GM18867 (cell line): ENCODE results near the gene LPAR1.
"Not testable (repeated sequence)": the region's sequence is repeated elsewhere in the genome, so short reads cannot be mapped to it uniquely, and the experiment has no call there.

Source experiments
- ATAC-seq: cut with Tn5 transposase; IDR thresholded peaks from one replicate; pipeline ENCODE4 v1.9.1; 2021; ENCODE audit warnings: mild to moderate bottlenecking, moderate library complexity; ENCODE audit not compliant: unreplicated experiment

The LPAR1 gene

GRCh38 chr9:110890416-110890815 is 147.9 kb downstream of the LPAR1 start:
- no peak for ATAC-seq

GRCh38 chr9:110887276-110887675 is 151.0 kb downstream of the LPAR1 start:
- no peak for ATAC-seq

- ATAC-seq = no peak
Observed at GRCh38 chr9:110886832-110887231, 151.4 kb downstream of the LPAR1 start.

GRCh38 chr9:110880189-110880588 is 158.1 kb downstream of the LPAR1 start:
- no peak for ATAC-seq

- ATAC-seq = no peak
Observed at GRCh38 chr9:110877374-110877773, 160.9 kb downstream of the LPAR1 start.

DNA sequence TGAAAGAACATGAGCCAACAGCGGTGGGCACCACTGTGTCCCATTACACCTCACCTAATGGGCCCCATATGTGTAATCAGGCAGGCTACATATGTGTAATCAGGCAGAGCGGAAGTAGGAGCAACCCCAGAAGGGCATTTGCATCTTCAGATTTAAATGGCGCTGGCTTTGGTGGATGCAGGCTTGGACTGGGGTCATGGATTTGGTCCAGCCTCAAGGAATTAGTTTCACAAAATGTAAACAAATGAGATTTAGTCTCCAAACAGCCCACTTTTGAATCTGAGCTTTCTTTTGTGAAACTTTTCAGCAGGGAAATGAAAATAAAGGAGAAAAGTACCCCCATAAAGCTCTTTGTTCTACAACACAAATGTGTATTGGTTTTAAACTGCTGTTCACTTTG is 161.3 kb downstream of the LPAR1 start:
- ATAC-seq = no peak

GRCh38 chr9:110874963-110875674 is 163.2 kb downstream of the LPAR1 start:
- peak; percentile 65 for ATAC-seq

DNA sequence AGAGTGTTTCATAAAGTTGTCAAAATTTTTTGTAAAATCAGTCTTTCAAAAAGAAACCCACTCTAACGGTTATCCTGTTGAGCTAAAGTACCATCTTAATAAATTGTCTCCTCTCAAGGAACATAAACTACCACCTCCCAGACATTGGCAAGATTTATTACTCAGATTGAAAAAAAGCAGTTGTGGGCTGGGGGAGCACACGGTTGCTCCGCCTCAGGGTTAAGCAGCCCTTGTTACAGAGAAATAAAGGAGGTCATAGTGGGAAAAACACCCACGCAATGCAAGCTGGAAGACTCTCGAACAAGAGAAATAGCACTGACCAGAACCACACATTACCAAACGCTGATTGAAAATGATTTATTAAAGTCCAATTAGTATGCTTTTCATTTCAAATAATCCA is 165.3 kb downstream of the LPAR1 start:
- no peak for ATAC-seq

DNA sequence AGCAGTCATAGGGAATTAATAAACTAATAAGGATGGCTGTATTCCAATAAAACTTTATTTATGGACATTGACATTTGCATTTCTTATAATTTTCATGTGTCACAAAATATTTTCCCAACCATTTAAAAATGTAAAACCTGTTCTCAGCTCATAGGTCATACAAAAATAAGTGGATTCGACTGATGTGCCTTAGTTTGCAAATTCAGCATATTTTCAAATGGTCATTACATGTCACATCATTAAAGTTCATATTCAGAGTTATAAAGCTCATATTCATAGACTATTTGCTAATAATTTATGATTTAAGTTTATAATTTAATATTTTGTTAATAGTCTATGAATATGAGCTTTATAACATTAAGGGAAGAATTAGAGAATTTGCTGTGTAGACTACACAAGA is 166.5 kb downstream of the LPAR1 start:
- no peak for ATAC-seq

DNA sequence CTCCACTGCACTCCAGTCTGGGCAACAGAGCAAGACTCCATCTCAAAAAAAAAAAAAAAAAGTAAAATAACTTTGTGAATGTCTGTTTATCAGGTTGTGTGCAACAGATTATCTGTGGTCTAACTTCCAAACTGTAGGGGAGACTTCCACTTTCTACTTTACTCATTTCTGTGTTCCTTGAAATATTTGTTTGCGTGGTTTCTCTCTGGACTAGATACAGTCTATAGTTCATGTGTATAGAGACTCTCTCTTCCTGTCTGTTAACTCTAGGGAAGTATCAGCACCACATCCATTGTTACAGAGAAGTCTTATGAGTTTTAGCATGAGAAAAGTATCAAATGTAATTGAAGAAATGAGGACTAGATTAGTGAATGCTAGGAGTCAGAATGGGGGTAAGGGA is 168.3 kb downstream of the LPAR1 start:
- ATAC-seq = no peak

DNA sequence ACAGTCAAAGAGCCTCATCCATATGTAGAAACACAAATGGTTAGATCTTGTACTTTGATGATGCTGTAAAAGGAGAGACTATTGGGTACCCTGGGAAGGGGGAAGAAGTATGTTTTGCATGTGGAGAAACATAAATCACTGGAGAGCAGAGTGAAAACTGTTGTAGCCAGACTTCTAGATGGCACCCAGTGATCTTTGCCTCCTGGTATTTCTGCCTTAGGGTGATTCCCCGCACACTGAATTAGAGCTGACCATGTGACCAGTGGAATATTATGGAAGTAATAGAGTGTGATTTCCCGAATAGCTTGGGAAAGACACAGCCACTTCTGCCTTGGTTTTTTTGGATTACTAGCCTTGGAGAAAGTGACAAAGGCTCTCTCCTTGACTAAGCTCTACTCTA is 174.3 kb downstream of the LPAR1 start:
- ATAC-seq = no peak

GRCh38 chr9:110861370-110862110 is 176.7 kb downstream of the LPAR1 start:
- not testable (repeated sequence) for ATAC-seq

DNA sequence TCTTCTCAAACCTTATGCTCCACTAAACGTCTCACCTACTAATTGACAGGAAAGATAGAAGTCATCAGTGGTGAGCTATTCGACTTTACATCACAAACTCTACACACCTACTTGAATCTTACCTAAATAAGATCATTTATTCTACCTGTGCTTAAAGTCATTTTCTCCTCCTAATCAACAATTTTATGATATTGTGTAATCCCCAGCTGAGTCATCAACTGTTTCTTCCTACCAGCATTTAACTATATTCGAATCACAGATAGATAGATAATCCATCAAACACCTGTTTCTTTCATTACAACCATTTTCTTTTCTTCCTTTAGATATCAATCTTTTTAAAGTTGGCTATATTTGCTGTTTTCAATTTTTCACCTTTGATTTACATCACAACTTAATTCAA is 181.5 kb downstream of the LPAR1 start:
- no peak for ATAC-seq

DNA sequence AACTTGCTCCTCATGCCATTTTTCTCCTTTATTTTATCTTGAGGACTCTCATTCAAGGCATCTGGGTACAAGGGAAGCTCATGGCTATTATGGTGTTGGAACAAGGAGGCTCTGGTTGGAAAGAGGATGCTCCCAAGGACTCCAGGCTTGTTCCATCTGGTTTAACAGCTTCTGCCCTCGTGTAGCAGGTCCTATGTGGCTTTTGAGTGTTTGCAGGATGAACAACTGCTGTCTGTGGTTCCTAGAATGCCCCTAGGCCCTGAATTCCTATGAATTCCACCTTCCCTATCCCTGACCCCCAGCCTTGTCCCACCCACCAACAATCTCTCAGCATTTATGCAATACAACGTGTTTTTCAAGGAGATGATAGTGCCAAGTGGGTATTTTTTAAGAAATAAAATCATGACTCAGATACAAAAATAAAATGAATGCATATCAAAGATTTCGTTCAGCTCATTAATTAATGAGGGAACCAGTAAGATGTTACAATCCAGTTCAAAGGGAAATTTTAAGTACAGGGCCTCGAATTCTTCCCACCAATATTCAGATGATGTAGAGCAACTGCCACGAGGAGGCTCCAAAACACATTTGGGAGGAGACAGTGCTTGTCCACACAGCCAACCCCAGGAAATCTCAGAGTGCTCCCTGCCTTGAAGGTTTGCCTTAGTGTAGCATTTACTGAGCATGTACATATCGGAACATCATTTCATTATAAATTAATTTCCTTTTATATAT is 187.7 kb downstream of the LPAR1 start:
- ATAC-seq = no peak

- no peak for ATAC-seq
Observed at GRCh38 chr9:110847671-110848070, 190.6 kb downstream of the LPAR1 start.

DNA sequence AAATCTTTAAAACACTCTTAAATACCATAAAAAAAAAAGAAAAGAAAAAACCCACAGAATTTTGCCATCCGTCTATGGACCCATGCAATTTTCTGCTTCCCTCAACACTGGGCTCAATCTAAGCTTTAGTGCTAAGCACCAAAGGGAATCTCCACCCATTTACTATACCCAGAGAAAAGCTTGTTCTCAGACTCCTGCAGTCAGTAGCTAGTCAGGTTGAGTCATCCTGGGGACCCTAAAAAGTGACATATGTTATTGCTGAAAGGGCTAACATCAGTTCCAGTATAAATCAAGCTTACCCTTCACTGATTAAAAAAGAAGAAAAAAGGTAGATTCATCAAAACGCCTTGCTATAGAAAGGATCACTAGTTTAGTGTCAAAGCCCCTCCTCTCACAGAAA is 192.1 kb downstream of the LPAR1 start:
- ATAC-seq = no peak

- ATAC-seq = no peak
Observed at GRCh38 chr9:110844121-110844520, 194.1 kb downstream of the LPAR1 start.

GRCh38 chr9:110842986-110843385 is 195.3 kb downstream of the LPAR1 start:
- no peak for ATAC-seq

GRCh38 chr9:110842169-110842568 is 196.1 kb downstream of the LPAR1 start:
- ATAC-seq = no peak

DNA sequence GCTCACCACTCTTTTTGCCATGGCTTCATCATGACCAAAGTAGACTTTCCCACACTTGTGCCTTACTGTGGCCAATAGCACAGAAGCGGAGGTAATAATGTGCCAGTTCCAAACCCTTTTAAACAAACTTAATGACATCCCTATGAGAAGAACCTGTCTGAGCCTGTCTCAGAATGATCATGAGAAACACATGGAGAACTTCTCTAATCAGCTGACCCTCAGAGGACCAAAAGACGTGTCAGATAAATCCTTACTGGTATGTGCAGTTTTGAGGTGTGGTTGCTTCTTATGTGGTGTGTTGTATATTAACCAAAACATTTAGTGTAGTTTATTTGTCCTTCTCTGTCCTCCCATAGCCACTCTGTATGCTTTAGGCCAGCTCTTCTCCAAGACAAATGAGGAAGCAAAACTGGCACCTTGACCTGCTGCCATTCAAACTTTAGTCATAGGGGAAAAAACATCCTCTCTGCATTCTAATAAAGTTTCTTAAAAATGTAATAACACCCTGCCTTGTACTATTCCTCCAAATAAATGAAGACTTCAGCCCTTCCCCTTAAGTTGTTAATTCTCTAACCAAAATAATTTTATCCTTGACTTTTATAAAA is 200.8 kb downstream of the LPAR1 start:
- peak; percentile 86 for ATAC-seq

GRCh38 chr9:110835859-110836271 is 202.4 kb downstream of the LPAR1 start:
- no peak for ATAC-seq
